HG03139 (cell line): ENCODE measurements around the gene CBLL1.

Experiments used
- ATAC-seq: cut with Tn5 transposase; IDR thresholded peaks from one replicate; pipeline ENCODE4 v1.9.1; 2021; ENCODE audit not compliant: unreplicated experiment

CBLL1 gene

GRCh38 chr7:107809179-107809578 is 65.2 kb downstream of the CBLL1 start:
- no peak for ATAC-seq

GRCh38 chr7:107810626-107811025 is 66.7 kb downstream of the CBLL1 start:
- ATAC-seq, result no peak
